Bronchial epithelial cell (primary cell): ENCODE data around the gene RNF145. TPM values are rescaled to one million over a fixed set of nuclear protein-coding genes. Genes with fewer than 3 reads are reported as not detected.

ENCODE experiments used
- DNase-seq: peaks from one replicate; pipeline ENCODE4 v3.0.0-alpha.2; 2010; ENCODE audit warnings: low read depth
- FAIRE-seq: peaks from 2 replicates; lab custom pipeline; 2011; peaks lifted over from hg19 to GRCh38; lab: Jason Lieb, UNC
- H3K27me3 ChIP-seq: 2 replicates; pipeline ENCODE4 v1.5.1; 2011; ENCODE audit warnings: low read length; ENCODE audit not compliant: control insufficient read depth, insufficient read depth
- H3K36me3 ChIP-seq: 2 replicates; pipeline ENCODE4 v1.5.1; 2011; ENCODE audit warnings: low read length; ENCODE audit not compliant: control insufficient read depth, insufficient read depth
- H3K4me3 ChIP-seq: 2 replicates; pipeline ENCODE4 v1.5.1; 2011; ENCODE audit warnings: mild to moderate bottlenecking, low read depth, low read length, control low read depth
- CTCF ChIP-seq: IDR thresholded peaks from 2 replicates; pipeline ENCODE4 v1.5.1; 2011; ENCODE audit warnings: mild to moderate bottlenecking, moderate library complexity, low read length, control low read depth, inconsistent platforms; ENCODE audit not compliant: insufficient read depth, severe bottlenecking
- total RNA-seq: library from RNA; depleted of rRNA; stranded (reverse); fragments of >200 nt; gene quantifications from 2 replicates; pipeline ENCODE4 v1.2.1, GENCODE V29; 2014

The RNF145 gene
- total RNA-seq, 1 donor from 2014 or later, result 84.2 TPM

DNA sequence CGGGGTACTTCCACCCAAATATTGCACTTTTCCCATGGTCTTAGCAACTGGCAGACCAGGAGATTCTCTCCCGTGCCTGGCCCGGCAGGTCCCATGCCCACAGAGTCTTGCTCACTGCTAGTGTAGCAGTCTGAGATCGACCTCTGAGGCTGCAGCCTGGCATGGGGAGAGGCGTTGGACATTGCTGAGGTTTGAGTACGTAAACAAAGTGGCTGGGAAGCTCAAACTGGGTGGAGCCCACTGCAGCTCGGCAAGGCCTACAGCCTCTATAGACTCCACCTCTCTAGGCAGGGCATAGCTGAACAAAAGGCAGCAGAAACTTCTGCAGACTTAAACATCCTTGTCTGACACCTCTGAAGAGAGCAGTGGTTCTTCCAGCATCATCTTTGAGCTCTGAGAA lies 69.6 kb downstream of the RNF145 start:
- TF ChIP-seq CTCF, result no peak
- FAIRE-seq, result no peak
- no peak for DNase-seq
- H3K4me3 ChIP-seq, result no peak overlapping the region
- H3K27me3 ChIP-seq, result peaks cover 3% of the 10 kb centered on the region
- no peaks in the 10 kb centered on the region for H3K36me3 ChIP-seq

- DNase-seq (peak; percentile 47), FAIRE-seq (no peak)
- Histone ChIP-seq H3K36me3 (no peaks in the 10 kb centered on the region), H3K27me3 (peaks cover 3% of the 10 kb centered on the region), H3K4me3 (no peak overlapping the region)
- TF ChIP-seq CTCF, result no peak
Measured at GRCh38 chr5:159135896-159136531, 73.3 kb downstream of the RNF145 start.

DNA sequence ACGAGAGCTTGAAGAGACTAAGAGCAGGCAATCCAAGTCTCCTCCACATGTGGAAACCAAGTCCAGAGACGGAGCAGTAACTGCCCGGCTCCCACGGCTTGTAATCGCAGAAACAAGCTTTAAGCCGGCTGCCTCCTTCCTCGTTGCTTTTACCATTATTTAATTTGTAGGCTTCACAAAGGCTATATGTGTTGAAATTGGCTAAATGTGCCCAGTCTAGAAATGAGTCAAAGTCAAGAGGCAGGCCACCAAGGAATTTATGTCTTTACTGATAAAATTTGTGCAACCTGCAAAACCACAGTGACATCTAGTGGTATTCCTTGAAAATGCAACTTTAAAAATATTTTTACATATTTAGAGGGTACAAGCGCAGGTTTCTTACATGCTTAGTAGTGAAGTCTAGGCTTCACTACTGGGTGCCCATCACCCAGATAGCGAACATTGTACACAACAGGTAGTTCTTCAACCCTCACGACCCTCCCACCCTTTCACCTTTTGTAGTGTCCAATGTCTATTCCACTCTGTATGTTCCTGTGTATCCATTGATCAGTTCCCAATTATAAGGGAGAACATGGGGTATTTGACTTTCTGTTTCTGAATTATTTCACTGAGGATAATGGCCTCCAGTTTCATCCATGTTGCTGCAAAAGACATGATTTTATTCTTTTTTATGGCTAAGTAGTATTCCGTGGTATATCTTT lies 76.2 kb downstream of the RNF145 start:
- FAIRE-seq (no peak), DNase-seq (peak; percentile 76)
- Histone ChIP-seq H3K4me3 (no peak overlapping the region), H3K27me3 (peaks cover 3% of the 10 kb centered on the region), H3K36me3 (no peaks in the 10 kb centered on the region)
- peak; percentile 57 for TF ChIP-seq CTCF

DNA sequence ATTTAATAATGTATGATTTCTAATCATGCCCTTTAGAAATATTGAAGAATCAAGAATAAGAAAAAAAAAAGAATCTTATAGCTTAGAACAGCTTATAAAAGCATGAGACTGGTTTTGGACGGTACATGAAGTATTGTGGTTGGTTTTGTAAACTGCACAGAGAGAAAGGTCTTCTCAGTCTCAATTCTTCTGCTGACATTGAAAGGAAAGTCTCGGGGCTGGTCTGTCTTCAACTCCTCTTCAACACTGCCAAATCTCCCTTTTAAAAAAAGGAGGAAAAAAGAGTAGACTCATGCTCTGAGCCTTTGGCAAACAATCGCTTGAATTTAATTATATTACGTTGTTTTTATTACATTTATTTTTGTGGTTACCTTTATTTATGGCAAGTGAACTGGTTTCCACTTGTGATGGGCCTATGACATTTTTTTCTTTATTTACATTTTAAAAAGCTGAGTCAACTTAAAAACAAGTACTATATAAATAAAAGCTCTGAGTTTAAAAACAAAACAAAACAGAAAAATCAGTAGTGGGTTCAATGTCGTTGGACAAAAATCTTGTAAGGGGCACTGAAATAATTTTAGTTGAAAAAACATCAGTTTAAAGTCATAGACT lies 76.8 kb downstream of the RNF145 start:
- H3K36me3 ChIP-seq, result no peaks in the 10 kb centered on the region
- H3K27me3 ChIP-seq, result peaks cover 3% of the 10 kb centered on the region
- DNase-seq (peak; percentile 21), FAIRE-seq (no peak)
- H3K4me3 ChIP-seq, result no peak overlapping the region
- no peak for TF ChIP-seq CTCF

- DNase-seq (no peak), FAIRE-seq (no peak)
- no peak for TF ChIP-seq CTCF
- H3K4me3 ChIP-seq, result no peak overlapping the region
- peaks cover 3% of the 10 kb centered on the region for H3K27me3 ChIP-seq
- no peaks in the 10 kb centered on the region for H3K36me3 ChIP-seq
Measured at GRCh38 chr5:159131951-159132350, 77.4 kb downstream of the RNF145 start.
